Measurements from ENCODE around the gene PPP1R2.

Gene PPP1R2

GRCh38 chr3:195568630-195569029, 25.5 kb upstream of the PPP1R2 start:
- DNase-seq (ENCODE audit: extremely low read depth in 1 of 2, low read depth in 1 of 2), result no peak

GRCh38 chr3:195566797-195567196, 23.7 kb upstream of the PPP1R2 start:
- DNase-seq (ENCODE audit: extremely low read depth in 1 of 2, low read depth in 1 of 2), result no peak

- no peak for DNase-seq (ENCODE audit: extremely low read depth in 1 of 2, low read depth in 1 of 2)
Observed at GRCh38 chr3:195565716-195566115, 22.6 kb upstream of the PPP1R2 start.

GRCh38 chr3:195563317-195563716, 20.2 kb upstream of the PPP1R2 start:
- DNase-seq (ENCODE audit: extremely low read depth in 1 of 2, low read depth in 1 of 2), result no peak

GRCh38 chr3:195559723-195560409, 16.7 kb upstream of the PPP1R2 start:
- no peak for DNase-seq (ENCODE audit: extremely low read depth in 1 of 2, low read depth in 1 of 2)

GRCh38 chr3:195558602-195559001, 15.5 kb upstream of the PPP1R2 start:
- no peak for DNase-seq (ENCODE audit: extremely low read depth in 1 of 2, low read depth in 1 of 2)

- DNase-seq (ENCODE audit: extremely low read depth in 1 of 2, low read depth in 1 of 2), result no peak
Observed at GRCh38 chr3:195557322-195557721, 14.2 kb upstream of the PPP1R2 start.

GRCh38 chr3:195556390-195556789, 13.3 kb upstream of the PPP1R2 start:
- DNase-seq (ENCODE audit: extremely low read depth in 1 of 2, low read depth in 1 of 2), result no peak

GRCh38 chr3:195555110-195555509, 12.0 kb upstream of the PPP1R2 start:
- no peak for DNase-seq (ENCODE audit: extremely low read depth in 1 of 2, low read depth in 1 of 2)

- no peak for DNase-seq (ENCODE audit: extremely low read depth in 1 of 2, low read depth in 1 of 2)
Observed at GRCh38 chr3:195554458-195554857, 11.3 kb upstream of the PPP1R2 start.

GRCh38 chr3:195553268-195553667, 10.1 kb upstream of the PPP1R2 start:
- DNase-seq (ENCODE audit: extremely low read depth in 1 of 2, low read depth in 1 of 2), result no peak

- no peak for DNase-seq (ENCODE audit: extremely low read depth in 1 of 2, low read depth in 1 of 2)
Observed at GRCh38 chr3:195551381-195551978, 8.4 kb upstream of the PPP1R2 start.

GRCh38 chr3:195550723-195551122, 7.6 kb upstream of the PPP1R2 start:
- DNase-seq (ENCODE audit: extremely low read depth in 1 of 2, low read depth in 1 of 2), result no peak

- peak; percentile 61 to 62 for DNase-seq (ENCODE audit: extremely low read depth in 1 of 2, low read depth in 1 of 2)
Observed at GRCh38 chr3:195549931-195550519, 6.9 kb upstream of the PPP1R2 start.

GRCh38 chr3:195548987-195549386, 5.9 kb upstream of the PPP1R2 start:
- no peak for DNase-seq (ENCODE audit: extremely low read depth in 1 of 2, low read depth in 1 of 2)

- DNase-seq (ENCODE audit: extremely low read depth in 1 of 2, low read depth in 1 of 2), result no peak
Observed at GRCh38 chr3:195548501-195548900, 5.4 kb upstream of the PPP1R2 start.

GRCh38 chr3:195548006-195548405, 4.9 kb upstream of the PPP1R2 start:
- no peak for DNase-seq (ENCODE audit: extremely low read depth in 1 of 2, low read depth in 1 of 2)

GRCh38 chr3:195546130-195546560, 3.0 kb upstream of the PPP1R2 start:
- no peak for DNase-seq (ENCODE audit: extremely low read depth in 1 of 2, low read depth in 1 of 2)

GRCh38 chr3:195544634-195545033, 1.5 kb upstream of the PPP1R2 start:
- DNase-seq (ENCODE audit: extremely low read depth in 1 of 2, low read depth in 1 of 2), result no peak

- DNase-seq (ENCODE audit: extremely low read depth in 1 of 2, low read depth in 1 of 2), result no peak
Observed at GRCh38 chr3:195544230-195544536, 1.1 kb upstream of the PPP1R2 start.

GRCh38 chr3:195543500-195544229, 540 bp upstream of the PPP1R2 start:
- no peak for DNase-seq (ENCODE audit: extremely low read depth in 1 of 2, low read depth in 1 of 2)

GRCh38 chr3:195542316-195542697, 818 bp downstream of the PPP1R2 start:
- DNase-seq (ENCODE audit: extremely low read depth in 1 of 2, low read depth in 1 of 2), result no peak

Data from activated CD8-positive, alpha-beta memory T cell treated with anti-CD3 and anti-CD28 coated beads for 1 hour (primary cell).